HG02798 (cell line): Measurements from ENCODE around the gene KRTAP21-1.
"Not testable (repeated sequence)": the region's sequence is repeated elsewhere in the genome, so short reads cannot be mapped to it uniquely, and the experiment has no call there.

Experiments
- ATAC-seq: cut with Tn5 transposase; IDR thresholded peaks from one replicate; pipeline ENCODE4 v1.9.1; 2021; ENCODE audit warnings: mild to moderate bottlenecking; ENCODE audit not compliant: unreplicated experiment, poor library complexity

KRTAP21-1 gene

DNA sequence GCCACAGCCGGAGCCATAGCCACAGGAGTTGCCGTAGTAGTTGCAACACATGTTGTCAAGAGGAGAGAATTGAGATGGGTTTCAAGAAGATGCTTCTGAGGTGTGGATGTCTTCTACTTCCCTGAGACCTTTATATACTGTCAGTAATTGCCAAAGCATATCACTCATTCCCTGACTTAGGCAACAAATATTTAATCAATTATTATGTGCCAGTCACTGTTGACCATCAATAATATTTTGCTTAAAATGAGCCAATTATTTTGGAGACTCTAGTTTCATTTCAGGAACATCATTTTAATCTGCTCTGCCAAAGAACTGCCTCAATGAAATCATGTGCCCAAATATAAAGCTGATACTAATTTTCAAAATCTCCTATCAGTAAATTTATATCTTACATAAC is at the start of gene KRTAP21-1:
Gene KRTAP21-1, minus strand, starts transcription at position 101 of the 400 bp plus-strand sequence. Its CDS starts 50 bp downstream, at position 51.
- not testable (repeated sequence) for ATAC-seq

GRCh38 chr21:30800605-30801004 is 45.4 kb upstream of the KRTAP21-1 start:
- no peak for ATAC-seq

DNA sequence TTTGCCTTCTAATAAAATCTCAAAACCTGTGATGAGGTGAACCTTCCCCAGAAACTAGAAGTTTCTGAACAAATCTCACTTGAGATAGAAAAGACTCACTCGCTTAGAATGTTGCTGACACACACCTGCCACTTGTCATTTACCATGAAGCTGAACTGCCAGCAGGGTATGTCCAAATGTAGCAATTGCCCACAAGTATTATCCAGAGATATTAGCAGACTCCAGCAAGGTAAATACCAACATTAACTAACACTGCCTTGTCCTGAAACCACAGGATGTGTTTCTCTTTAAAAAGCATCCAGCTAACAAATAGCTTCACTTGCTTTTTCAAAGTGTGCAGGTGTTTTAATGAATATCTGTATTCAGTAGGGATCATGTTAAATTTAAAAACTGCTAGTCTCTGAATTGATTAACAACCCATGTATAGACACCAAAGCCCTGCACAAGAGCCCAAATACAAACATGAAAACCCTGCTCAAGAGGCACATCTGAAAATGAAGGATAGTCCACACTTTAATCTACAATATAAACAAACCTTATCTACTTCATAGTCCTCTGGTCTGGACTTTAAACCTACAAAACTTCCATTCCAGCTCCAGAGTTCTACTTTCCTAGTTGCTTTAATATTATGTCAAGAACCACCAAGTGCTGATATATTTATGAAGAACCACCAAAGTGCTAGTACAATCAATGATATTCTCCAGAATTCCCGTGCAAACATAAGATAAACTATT is 38.5 kb upstream of the KRTAP21-1 start:
- no peak for ATAC-seq

DNA sequence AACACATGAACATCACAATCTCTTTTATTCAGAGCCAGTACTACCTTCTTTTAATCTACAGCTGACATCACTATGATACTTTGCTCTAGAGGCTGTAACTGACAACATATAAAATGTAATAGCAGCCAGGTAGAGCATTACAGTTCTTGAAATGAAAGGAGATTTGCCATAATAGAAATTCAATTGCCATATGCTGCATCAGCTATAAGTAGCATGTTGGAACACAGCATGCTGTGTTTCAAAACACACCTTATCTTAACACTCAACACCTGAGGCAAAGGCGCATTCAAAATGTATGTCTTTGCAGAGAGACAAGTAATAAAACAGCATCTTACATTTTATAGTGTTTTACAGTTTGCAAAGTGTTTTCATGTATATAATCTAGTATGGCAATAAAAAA is 24.0 kb upstream of the KRTAP21-1 start:
- ATAC-seq: no peak

DNA sequence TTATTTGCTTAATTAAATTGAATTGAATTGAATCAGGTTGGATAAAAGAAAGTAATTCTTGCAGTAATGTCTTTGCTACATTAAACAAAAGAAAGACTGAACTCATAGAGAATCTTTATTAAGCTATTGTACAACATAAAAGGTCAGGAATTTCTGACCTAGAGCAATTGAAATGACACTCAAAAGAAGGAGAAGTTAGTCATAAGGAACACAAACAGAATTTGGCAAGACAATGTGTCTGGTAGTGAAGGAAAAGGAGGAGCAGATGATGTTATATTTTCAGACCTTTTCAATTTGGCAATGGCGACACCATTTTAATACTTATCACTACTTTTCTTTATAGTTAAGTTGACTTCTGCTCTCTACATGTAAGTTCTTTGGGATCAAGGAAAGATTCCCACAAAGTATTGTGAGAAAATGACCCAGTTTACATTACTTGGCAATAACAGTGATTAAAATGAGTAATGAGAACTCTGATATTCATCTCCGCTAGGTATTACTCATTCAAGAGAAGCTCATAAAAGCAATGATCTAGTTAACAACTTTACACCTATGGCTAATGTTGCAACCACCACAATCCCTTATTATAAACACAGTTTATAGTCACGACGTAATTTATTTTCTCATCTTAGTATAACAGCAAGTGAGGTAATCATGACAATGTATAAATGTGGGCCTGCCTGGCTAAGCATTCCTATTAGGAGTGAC is 14.7 kb upstream of the KRTAP21-1 start:
- no peak for ATAC-seq

DNA sequence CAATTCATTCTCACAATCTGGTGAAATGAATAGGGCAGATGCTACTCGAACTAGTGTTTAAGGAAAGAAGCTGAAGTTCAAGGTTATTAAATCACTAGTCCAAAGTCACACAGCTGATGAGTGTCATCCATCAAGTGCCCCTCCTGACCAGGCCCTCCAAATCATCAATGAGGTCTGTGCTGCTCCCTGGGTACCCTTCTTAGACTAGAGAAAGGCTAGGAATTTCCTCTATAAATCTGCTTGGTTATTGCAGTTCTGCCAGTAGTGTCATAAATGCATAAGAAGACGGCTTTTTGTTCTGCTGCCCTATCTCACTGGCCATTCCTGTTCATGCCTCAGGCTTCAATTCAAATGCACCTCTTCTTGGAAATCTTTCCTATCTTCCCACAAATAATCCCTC is 5.5 kb upstream of the KRTAP21-1 start:
- ATAC-seq: no peak

- no peak for ATAC-seq
Measured at GRCh38 chr21:30758306-30758705, 3.1 kb upstream of the KRTAP21-1 start.

DNA sequence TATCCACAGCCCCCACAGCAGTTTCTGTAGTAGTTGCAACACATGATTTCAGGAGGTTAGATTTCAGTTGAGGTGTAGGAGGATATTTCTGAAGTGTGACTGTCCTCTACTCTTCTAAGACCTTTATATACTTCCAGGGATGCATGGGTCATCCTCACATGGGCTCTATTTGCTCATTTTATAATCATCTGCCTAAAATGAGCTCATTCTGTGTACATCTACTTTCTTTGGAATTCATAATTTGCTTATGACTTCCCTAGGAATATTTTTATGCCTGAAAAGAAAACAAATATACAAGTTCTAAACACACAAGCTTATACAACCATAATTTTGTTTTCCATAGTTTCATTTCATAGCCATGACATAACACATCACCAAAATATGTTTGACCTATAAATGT is 8.1 kb downstream of the KRTAP21-1 start, which contains the start of gene KRTAP21-2:
Gene KRTAP21-2, minus strand, starts transcription at position 101 of the 400 bp plus-strand sequence. Its CDS starts 57 bp downstream, at position 44.
- ATAC-seq: no peak

DNA sequence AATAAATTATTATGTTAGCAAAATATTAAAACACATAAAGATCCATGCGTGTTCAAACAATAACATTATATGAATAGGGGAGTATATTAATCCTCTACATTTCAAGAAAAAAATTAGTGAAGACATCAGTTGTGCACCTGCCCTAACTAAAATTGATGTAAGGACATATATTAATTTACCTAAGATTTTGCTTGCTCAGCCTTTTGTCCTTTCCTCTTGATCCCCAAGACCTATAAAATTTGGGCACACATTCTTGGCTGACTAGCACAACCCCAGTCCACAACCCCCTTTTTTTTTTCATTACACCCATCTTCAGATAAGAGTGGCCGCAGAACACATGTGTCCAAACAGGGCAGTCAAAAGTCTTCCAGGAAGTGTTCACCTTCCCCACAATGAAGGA is 14.8 kb downstream of the KRTAP21-1 start:
- ATAC-seq: no peak

DNA sequence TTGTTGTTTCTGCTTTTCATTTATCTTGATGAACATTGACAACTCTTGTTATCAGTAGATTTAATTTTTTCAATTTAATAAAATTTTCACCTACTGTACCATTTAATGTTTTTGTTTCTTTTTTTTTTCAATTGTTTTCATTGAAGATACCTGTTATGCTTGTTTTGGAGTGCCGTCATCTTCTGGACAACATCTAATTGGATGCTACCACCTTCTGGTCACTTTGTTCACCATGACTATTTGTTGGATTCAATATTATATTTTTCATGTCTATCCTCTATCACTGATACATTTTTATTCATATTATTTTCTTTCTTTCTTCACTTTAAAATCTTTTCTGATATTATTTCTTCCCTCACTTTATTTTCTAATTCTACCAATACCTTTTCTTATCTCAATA is 22.2 kb downstream of the KRTAP21-1 start:
- ATAC-seq: no peak

GRCh38 chr21:30726726-30727125 is 28.5 kb downstream of the KRTAP21-1 start:
- ATAC-seq: no peak

DNA sequence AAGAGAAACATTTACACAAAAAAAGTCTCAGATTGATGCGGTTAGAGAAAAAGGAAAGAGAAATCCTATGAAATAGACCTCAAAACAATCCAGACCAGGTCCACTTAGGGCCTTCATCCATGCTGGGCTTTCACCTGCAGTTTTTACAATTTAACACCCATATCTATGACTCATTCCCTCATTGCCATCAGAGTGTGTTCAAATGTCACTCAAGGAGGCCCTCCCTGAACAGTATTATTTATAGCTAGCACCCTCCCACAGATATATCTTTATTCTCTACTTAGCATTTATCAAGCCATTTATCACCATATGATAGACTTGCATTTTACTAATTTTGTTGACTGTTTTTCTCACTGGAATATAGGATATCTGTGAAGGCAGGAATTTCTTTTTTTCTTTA is 35.8 kb downstream of the KRTAP21-1 start:
- no peak for ATAC-seq

DNA sequence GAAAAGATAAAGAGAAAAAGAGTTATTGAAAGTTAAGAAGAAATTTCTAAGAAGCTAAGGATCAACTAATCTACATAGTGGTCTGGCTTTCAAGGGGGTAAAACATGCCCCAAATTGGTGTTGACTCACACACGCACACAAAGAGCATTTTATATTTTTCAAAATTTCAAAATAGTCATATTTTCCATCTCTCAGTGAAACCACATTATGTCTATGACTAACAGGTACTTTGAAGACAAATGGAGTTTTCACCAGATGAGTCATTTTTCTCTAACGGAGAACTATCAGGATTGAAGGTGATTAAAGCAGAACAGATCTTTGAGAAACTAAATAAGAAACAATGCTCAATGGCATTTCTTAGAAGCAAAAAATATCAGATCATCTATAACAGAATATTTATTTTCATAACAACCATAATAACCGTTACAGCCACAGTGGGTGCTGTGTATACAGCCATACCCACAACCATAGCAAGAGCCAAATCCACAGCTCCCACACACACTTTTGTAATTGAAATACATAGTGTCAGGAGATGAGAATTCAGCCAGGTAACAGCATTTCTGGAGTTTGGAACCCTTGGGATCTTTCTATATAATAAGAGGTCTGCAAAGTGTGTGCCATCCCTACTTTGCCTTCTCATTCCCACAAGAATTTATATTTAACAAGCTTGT is 36.9 kb downstream of the KRTAP21-1 start, which contains the start of gene KRTAP21-3:
Gene KRTAP21-3, minus strand, starts transcription at position 539 of the 671 bp plus-strand sequence. Its CDS starts 18 bp downstream, at position 521.
- no peak for ATAC-seq

DNA sequence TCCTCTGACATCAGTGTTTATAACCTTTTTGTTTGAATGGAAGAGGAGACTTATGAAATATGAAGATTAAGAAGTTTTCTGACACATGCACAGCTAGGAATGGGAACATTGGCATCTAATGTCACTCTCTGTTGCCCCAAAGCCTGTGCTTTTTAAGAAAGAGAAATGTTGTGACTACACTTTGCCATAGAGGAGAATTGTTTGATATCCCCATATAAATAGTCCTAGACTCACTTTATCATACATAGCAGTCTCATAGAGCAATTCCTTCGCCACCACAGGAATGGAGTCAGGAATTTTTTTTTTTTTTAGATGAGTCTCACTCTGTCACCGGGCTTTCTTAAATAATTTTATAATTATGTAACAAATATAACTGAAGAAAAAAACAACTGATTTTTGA is 38.1 kb downstream of the KRTAP21-1 start:
- ATAC-seq: no peak

DNA sequence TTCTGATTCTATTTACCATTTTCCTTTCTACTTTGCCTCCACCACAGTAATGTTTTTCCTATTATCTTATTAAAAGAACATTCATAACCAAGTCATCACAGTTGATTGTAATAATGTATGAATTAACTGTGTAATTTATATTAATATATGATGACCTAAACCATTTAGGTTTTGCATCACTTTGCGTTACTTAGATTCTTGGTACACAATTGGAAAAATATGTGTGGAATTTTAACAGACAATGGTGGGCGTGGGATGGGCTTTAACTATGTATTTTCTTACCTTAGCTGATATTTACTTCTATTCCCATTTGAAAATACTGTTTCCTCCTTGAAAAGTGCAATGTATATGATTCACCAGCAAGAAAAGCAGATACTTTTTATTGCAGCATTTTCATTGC is 40.3 kb downstream of the KRTAP21-1 start:
- no peak for ATAC-seq

DNA sequence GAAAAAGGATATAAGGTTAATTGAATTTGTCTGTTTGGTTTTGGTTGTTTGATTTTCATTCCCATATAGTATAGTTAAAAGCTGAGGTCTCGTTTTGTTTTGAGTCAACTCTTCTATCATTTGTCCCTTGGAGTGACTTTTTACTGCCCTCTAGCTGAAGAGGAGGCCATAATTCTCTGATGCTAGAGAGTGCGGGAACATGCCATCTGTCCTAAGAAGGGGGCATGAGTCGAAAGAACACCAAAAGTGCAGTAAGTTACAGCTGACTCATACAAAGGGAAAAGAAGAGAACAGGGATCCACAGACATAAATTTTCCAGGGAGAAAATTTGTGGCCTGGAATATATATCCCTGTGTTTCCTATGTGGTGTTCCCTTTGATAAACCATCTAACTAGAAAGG is 40.8 kb downstream of the KRTAP21-1 start:
- no peak for ATAC-seq

DNA sequence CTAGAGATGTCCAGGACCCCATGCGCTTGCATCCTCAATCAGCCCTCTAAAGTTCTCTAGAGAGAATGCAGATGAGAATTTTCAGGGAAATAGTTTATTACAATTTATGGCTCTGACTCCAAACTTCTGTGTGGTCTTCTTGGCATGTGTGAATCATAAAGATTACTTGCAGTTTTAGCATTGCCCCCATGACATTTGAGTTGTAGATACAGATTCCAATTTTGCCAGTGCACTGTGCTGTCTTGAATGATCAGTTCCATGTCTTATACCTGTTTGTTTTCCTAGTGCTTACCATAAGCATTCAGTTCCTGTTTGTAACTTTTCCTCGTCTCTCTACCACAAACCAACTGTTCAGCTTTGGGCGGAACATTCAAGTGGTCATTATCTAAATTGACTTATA is 41.5 kb downstream of the KRTAP21-1 start:
- ATAC-seq: no peak

- ATAC-seq: no peak
Measured at GRCh38 chr21:30710499-30710898, 44.7 kb downstream of the KRTAP21-1 start.

DNA sequence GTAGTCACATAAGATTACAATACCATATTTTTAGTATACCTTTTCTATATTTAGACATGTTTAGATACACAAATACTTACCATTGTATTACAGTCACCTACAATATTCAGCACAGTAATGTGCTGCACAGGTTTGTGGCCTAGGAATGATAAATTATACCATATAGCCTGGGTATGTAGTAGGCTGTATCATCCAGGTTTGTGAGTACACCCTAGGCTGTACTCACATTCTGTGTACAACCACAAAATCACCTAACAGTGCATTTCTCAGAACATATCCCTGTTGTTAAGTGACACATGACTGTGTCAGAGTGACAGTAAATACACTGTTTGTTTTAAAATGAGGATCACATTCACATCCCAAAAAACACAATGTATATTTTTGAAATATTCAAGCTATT is 47.8 kb downstream of the KRTAP21-1 start:
- ATAC-seq: no peak
